HepG2 (cell line): ENCODE measurements around the gene MAP2K2. TPM values are rescaled to one million over a fixed set of nuclear protein-coding genes. Genes with fewer than 3 reads are reported as not detected.

Source experiments
- AKAP8 ChIP-seq: sonication (generic); formaldehyde crosslinking; IDR thresholded peaks from 2 replicates; pipeline ENCODE4 v1.5.1; 2020; ENCODE audit warnings: mild to moderate bottlenecking, missing genetic modification reagents
- CHD4 ChIP-seq: fragments of 200-600 bp; sonication (generic); IDR thresholded peaks from 2 replicates; pipeline ENCODE4 v1.7.0; 2017; ENCODE audit warnings: mild to moderate bottlenecking, low read length, borderline replicate concordance
- DR1 ChIP-seq: sonication (generic); formaldehyde crosslinking; IDR thresholded peaks from 2 replicates; pipeline ENCODE4 v1.8.0; 2021; ENCODE audit warnings: mild to moderate bottlenecking, missing genetic modification reagents, inconsistent platforms
- FOXK1 ChIP-seq: sonication (generic); formaldehyde crosslinking; IDR thresholded peaks from 2 replicates; pipeline ENCODE4 v1.4.0; 2020; ENCODE audit warnings: low read depth, missing genetic modification reagents, borderline replicate concordance
- FOXP1 ChIP-seq, 2 experiments: fragments of 450-650 bp in 1 of 2; IDR thresholded peaks; 2 replicates each; pipeline ENCODE4 v1.6.1; 2017 to 2018; ENCODE audit warnings: antibody characterized with exemption in 1 of 2
- MIER2 ChIP-seq: IDR thresholded peaks from 2 replicates; pipeline ENCODE4 v1.6.1; 2016; ENCODE audit warnings: missing biosample characterization, missing genetic modification reagents
- RFXAP ChIP-seq: sonication (generic); formaldehyde crosslinking; IDR thresholded peaks from 2 replicates; pipeline ENCODE4 v1.4.0; 2020; ENCODE audit warnings: missing genetic modification reagents, borderline replicate concordance
- TAF15 ChIP-seq: fragments of 200-400 bp; formaldehyde crosslinking; IDR thresholded peaks from one replicate; pipeline ENCODE4 v1.6.1; 2018; ENCODE audit warnings: mild to moderate bottlenecking, low read depth, low read length; ENCODE audit not compliant: poor library complexity, severe bottlenecking
- ZNF20 ChIP-seq: sonication (generic); formaldehyde crosslinking; IDR thresholded peaks from 2 replicates; pipeline ENCODE4 v1.4.0; 2020; ENCODE audit warnings: mild to moderate bottlenecking, moderate library complexity, missing genetic modification reagents
- polyA plus RNA-seq, 8 experiments: library from polyadenylated mRNA; depleted of rRNA in 3 of 8; stranded (reverse) in 7 of 8; unstranded in 1 of 8; fragments of >200 nt; fragmentation: Illumina TruSeq in 4 of 8; extraction: Trizol in 4 of 8; gene quantifications; 2 replicates each; pipeline versions ENCODE4 v1.2.1 to v1.2.3, GENCODE V29; 2011 to 2016; ENCODE audit warnings: low read depth in 4 of 8, missing spikeins in 1 of 8, mixed read lengths in 1 of 8; ENCODE audit not compliant: insufficient read depth in 1 of 8
- total RNA-seq, 5 experiments: library from RNA; depleted of rRNA; stranded (reverse); fragments of >200 nt; fragmentation: Illumina TruSeq; extraction: Trizol; gene quantifications; 2 replicates each; pipeline ENCODE4 v1.2.3, GENCODE V29; 2016; ENCODE audit warnings: low read depth in 1 of 5
- TF ChIP-seq, protein P1 (sequence below): sonication (generic); formaldehyde crosslinking; IDR thresholded peaks from 2 replicates; pipeline ENCODE4 v1.5.0; 2020; ENCODE audit warnings: mild to moderate bottlenecking, missing genetic modification reagents
- TF ChIP-seq, protein P2 (sequence below): IDR thresholded peaks from 2 replicates; pipeline ENCODE4 v1.6.1; 2012; ENCODE audit warnings: inconsistent platforms

Gene MAP2K2
- total and polyA plus RNA-seq, 2 of the 13 experiments (the other 11 are each of a cell fraction or from before 2014, with no cell fraction given): 70.3 to 80.9 TPM

DNA sequence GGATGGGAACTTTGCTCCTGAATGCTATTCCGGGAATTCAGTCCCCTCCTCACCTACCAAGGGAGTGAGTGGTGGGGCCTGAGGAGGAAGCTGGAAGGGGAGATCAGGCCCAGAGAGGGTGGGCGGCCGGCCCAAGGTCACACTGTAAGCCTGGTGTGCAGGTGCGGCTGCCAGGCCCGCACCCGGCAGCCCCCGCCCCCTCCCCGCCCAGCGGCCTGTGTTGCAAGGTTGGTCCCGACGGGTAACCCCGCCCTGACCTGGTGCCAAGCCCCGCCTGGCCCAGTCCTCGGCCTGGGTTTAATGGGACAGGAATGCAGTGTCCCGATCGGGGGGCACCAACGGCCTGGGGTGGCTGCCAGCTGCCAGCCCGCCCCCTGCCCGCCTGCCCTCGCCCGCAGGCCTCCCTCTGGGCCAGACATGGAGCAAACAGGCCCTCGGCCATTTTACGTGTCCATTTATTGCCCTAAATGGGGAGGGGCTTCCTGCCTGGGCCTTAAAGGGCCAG is 62.7 kb downstream of the MAP2K2 start (continued):
- TF ChIP-seq, protein P1, sequence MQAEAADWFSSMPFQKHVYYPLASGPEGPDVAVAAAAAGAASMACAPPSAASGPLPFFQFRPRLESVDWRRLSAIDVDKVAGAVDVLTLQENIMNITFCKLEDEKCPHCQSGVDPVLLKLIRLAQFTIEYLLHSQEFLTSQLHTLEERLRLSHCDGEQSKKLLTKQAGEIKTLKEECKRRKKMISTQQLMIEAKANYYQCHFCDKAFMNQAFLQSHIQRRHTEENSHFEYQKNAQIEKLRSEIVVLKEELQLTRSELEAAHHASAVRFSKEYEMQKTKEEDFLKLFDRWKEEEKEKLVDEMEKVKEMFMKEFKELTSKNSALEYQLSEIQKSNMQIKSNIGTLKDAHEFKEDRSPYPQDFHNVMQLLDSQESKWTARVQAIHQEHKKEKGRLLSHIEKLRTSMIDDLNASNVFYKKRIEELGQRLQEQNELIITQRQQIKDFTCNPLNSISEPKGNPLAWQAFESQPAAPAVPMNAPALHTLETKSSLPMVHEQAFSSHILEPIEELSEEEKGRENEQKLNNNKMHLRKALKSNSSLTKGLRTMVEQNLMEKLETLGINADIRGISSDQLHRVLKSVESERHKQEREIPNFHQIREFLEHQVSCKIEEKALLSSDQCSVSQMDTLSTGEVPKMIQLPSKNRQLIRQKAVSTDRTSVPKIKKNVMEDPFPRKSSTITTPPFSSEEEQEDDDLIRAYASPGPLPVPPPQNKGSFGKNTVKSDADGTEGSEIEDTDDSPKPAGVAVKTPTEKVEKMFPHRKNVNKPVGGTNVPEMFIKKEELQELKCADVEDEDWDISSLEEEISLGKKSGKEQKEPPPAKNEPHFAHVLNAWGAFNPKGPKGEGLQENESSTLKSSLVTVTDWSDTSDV (CRISPR knock-in tag): no peak
- TF ChIP-seq, protein P2, sequence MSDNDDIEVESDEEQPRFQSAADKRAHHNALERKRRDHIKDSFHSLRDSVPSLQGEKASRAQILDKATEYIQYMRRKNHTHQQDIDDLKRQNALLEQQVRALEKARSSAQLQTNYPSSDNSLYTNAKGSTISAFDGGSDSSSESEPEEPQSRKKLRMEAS: no peak
- TF ChIP-seq CHD4 (no peak), FOXP1 (IDR thresholded peaks at IDR 0.05) (no peak), FOXP1 (CRISPR knock-in tag; IDR thresholded peaks at IDR 0.05) (no peak), TAF15 (peak; percentile 31), FOXK1 (0 out of 2 replicates have a peak, but pooled peaks have one; percentile 22), MIER2 (CRISPR knock-in tag) (no peak), AKAP8 (CRISPR knock-in tag) (peak; percentile 98), DR1 (peak; percentile 42; the same call in 1 of the 2 replicates), ZNF20 (CRISPR knock-in tag) (no peak), RFXAP (no peak)
